GM12865 (cell line): Measurements from ENCODE around the gene SARS1.

ENCODE experiments used
- DNase-seq: peaks from one replicate; pipeline ENCODE4 v3.0.0; 2010; ENCODE audit warnings: low read depth
- H3K4me3 ChIP-seq: 2 replicates; pipeline ENCODE4 v1.5.1; 2011; ENCODE audit warnings: mild to moderate bottlenecking, low read depth, low read length, control low read depth
- CTCF ChIP-seq: IDR thresholded peaks from 2 replicates; pipeline ENCODE4 v1.5.1; 2011; ENCODE audit warnings: low read length, control low read depth, low read depth, inconsistent platforms; ENCODE audit not compliant: insufficient read depth; ENCODE audit errors: missing control alignments

SARS1 gene

GRCh38 chr1:109181085-109181806 lies 32.5 kb upstream of the SARS1 start:
- DNase-seq: no peak
- no peak overlapping the region for H3K4me3 ChIP-seq
- no peak for TF ChIP-seq CTCF

GRCh38 chr1:109181807-109182163 lies 31.9 kb upstream of the SARS1 start:
- H3K4me3 ChIP-seq: no peak overlapping the region
- TF ChIP-seq CTCF: no peak
- no peak for DNase-seq

GRCh38 chr1:109183058-109183738 lies 30.5 kb upstream of the SARS1 start:
- no peak overlapping the region for H3K4me3 ChIP-seq
- TF ChIP-seq CTCF: no peak
- DNase-seq: no peak

GRCh38 chr1:109184687-109185086 lies 29.0 kb upstream of the SARS1 start:
- no peak overlapping the region for H3K4me3 ChIP-seq
- no peak for DNase-seq
- TF ChIP-seq CTCF: no peak

- no peak overlapping the region for H3K4me3 ChIP-seq
- DNase-seq: no peak
- no peak for TF ChIP-seq CTCF
Observed at GRCh38 chr1:109185357-109185756, 28.4 kb upstream of the SARS1 start.

- no peak overlapping the region for H3K4me3 ChIP-seq
- no peak for TF ChIP-seq CTCF
- DNase-seq: no peak
Observed at GRCh38 chr1:109185990-109186732, 27.6 kb upstream of the SARS1 start.

- no peak overlapping the region for H3K4me3 ChIP-seq
- no peak for TF ChIP-seq CTCF
- no peak for DNase-seq
Observed at GRCh38 chr1:109186733-109187086, 27.0 kb upstream of the SARS1 start.
